Endothelial cell of umbilical vein (primary cell): ENCODE measurements around the gene KCNG2. TPM values are rescaled to one million over a fixed set of nuclear protein-coding genes. Genes with fewer than 3 reads are reported as not detected.

ENCODE experiments used
- BruUV-seq: library from RNA; stranded (reverse); fragments of 400-500 nt; replicated peaks from 2 replicates; lab custom pipeline; 2021; lab: Mats Ljungman, UMichigan
- CTCF ChIA-PET: fragments of 300-600, 350-600 bp; sonication (Branson Sonifier 250); formaldehyde crosslinking; loops from one replicate; lab custom pipeline; 2021; ENCODE audit warnings: antibody characterized with exemption, inconsistent platforms; lab: Charles Lee
- POLR2A ChIA-PET: fragments of 300-600, 350-600 bp; sonication (Branson Sonifier 250); formaldehyde crosslinking; loops from one replicate; lab custom pipeline; 2021; ENCODE audit warnings: antibody characterized with exemption, inconsistent platforms; lab: Charles Lee
- DNase-seq: peaks from one replicate; pipeline ENCODE4 v3.0.0-alpha.2; 2011; ENCODE audit warnings: low read depth, low spot score
- FAIRE-seq: peaks from 2 replicates; lab custom pipeline; 2011; peaks lifted over from hg19 to GRCh38; lab: Jason Lieb, UNC
- H2AFZ ChIP-seq: 2 replicates; pipeline ENCODE4 v1.6.0; 2012; ENCODE audit warnings: low read depth, low read length, control low read depth, inconsistent platforms
- H3K27ac ChIP-seq: 2 replicates; pipeline ENCODE4 v1.5.1; 2011; ENCODE audit warnings: low read depth, mild to moderate bottlenecking, control low read depth, low read length, moderate library complexity; ENCODE audit not compliant: insufficient read depth
- H3K27me3 ChIP-seq, 2 experiments: 2 replicates each; pipeline versions ENCODE4 v1.6.0 to v1.6.1; 2011; ENCODE audit warnings: low read length in 2 of 2, mixed read lengths in 1 of 2; ENCODE audit not compliant: control insufficient read depth in 2 of 2, insufficient read depth in 2 of 2
- H3K36me3 ChIP-seq, 2 experiments: 2 replicates in 1 of 2; 3 replicates in 1 of 2; pipeline ENCODE4 v1.5.1; 2011; ENCODE audit warnings: low read length in 2 of 2, mild to moderate bottlenecking in 1 of 2, moderate library complexity in 1 of 2; ENCODE audit not compliant: control insufficient read depth in 2 of 2, insufficient read depth in 2 of 2; ENCODE audit errors: extremely low read depth in 1 of 2
- H3K4me1 ChIP-seq: 3 replicates; pipeline ENCODE4 v1.5.1; 2011; ENCODE audit warnings: mild to moderate bottlenecking, low read length; ENCODE audit not compliant: control insufficient read depth, insufficient read depth; ENCODE audit errors: extremely low read depth
- H3K4me2 ChIP-seq: 2 replicates; pipeline ENCODE4 v1.6.1; 2011; ENCODE audit warnings: low read length, control low read depth, mixed read lengths; ENCODE audit not compliant: insufficient read depth
- H3K4me3 ChIP-seq, 3 experiments: fragments of 200-600 bp in 1 of 3; sonication (generic), shearing (Covaris generic) in 1 of 3; replicated peaks in 1 of 3; 2 replicates each; pipeline ENCODE4 v1.5.1; 2011 to 2016; ENCODE audit warnings: control low read depth in 3 of 3, low read length in 3 of 3, mild to moderate bottlenecking in 2 of 3, inconsistent platforms in 1 of 3, low read depth in 1 of 3, moderate library complexity in 1 of 3; ENCODE audit not compliant: insufficient read depth in 1 of 3
- H3K79me2 ChIP-seq: 2 replicates; pipeline ENCODE4 v1.6.0; 2012; ENCODE audit warnings: low read length, inconsistent platforms; ENCODE audit not compliant: control insufficient read depth, insufficient read depth
- H3K9ac ChIP-seq: replicated peaks from 2 replicates; pipeline ENCODE3; 2011; ENCODE audit warnings: low read length, control low read depth; ENCODE audit not compliant: insufficient read depth; ENCODE audit errors: extremely low read depth
- H3K9me1 ChIP-seq: replicated peaks from 3 replicates; pipeline ENCODE4 v1.6.0; 2011; ENCODE audit warnings: mild to moderate bottlenecking, low read length; ENCODE audit not compliant: control insufficient read depth, insufficient read depth; ENCODE audit errors: extremely low read depth
- H3K9me3 ChIP-seq: replicated peaks from 2 replicates; pipeline ENCODE4 v1.5.1; 2012; ENCODE audit warnings: low read length, inconsistent platforms; ENCODE audit not compliant: control insufficient read depth, insufficient read depth
- H4K20me1 ChIP-seq: replicated peaks from 2 replicates; pipeline ENCODE3; 2011; ENCODE audit warnings: mild to moderate bottlenecking, low read length; ENCODE audit not compliant: control insufficient read depth, insufficient read depth; ENCODE audit errors: extremely low read depth
- EZH2 ChIP-seq: IDR thresholded peaks from 2 replicates; pipeline ENCODE4 v1.6.1; 2012; ENCODE audit warnings: borderline replicate concordance, low read depth, mild to moderate bottlenecking, moderate library complexity, low read length, inconsistent platforms; ENCODE audit not compliant: severe bottlenecking
- FOS ChIP-seq: IDR thresholded peaks from 2 replicates; pipeline ENCODE4 v1.6.1; 2011; ENCODE audit warnings: mild to moderate bottlenecking, low read length, moderate library complexity, borderline replicate concordance; ENCODE audit not compliant: insufficient read depth
- GATA2 ChIP-seq: IDR thresholded peaks from 2 replicates; pipeline ENCODE4 v1.7.0; 2011; ENCODE audit warnings: low read depth, mild to moderate bottlenecking, moderate library complexity, mixed read lengths, low read length; ENCODE audit not compliant: insufficient read length, insufficient read depth
- JUN ChIP-seq: IDR thresholded peaks from 2 replicates; pipeline ENCODE4 v1.6.1; 2011; ENCODE audit warnings: borderline replicate concordance, low read depth; ENCODE audit not compliant: insufficient read length, insufficient read depth
- MAX ChIP-seq: IDR thresholded peaks from 2 replicates; pipeline ENCODE4 v1.6.1; 2011; ENCODE audit not compliant: insufficient read depth, insufficient read length
- MYC ChIP-seq: IDR thresholded peaks from one replicate; pipeline ENCODE4 v1.6.1; 2011; ENCODE audit warnings: mild to moderate bottlenecking, low read depth, low read length
- POLR2A ChIP-seq: IDR thresholded peaks from 2 replicates; pipeline ENCODE4 v1.6.1; 2012; ENCODE audit warnings: low read depth, mild to moderate bottlenecking, control low read depth, low read length
- POLR2AphosphoS5 ChIP-seq: IDR thresholded peaks from 2 replicates; pipeline ENCODE4 v1.6.1; 2012; ENCODE audit warnings: low read depth, mild to moderate bottlenecking, control low read depth, low read length, moderate library complexity; ENCODE audit not compliant: insufficient read depth
- dilution Hi-C: fragments of 300-500 bp; cut with MboI; formaldehyde crosslinking; loops from one replicate; pipeline ENCODE4 v1.15.0; 2019; ENCODE audit warnings: low sequenced_read_pairs; ENCODE audit not compliant: extremely low pct_ligation_motif_present
- intact Hi-C: fragments of 100-400 bp; cut with micrococcal nuclease; formaldehyde crosslinking; loops from one replicate; pipeline ENCODE4 v1.10.0; 2022
- polyA plus RNA-seq, 4 experiments: library from polyadenylated mRNA; depleted of rRNA in 3 of 4; stranded (reverse) in 3 of 4; unstranded in 1 of 4; fragments of >200 nt; gene quantifications; 2 replicates each; pipeline versions ENCODE4 v1.2.1 to v1.2.3, GENCODE V29; 2011 to 2012; ENCODE audit warnings: missing spikeins in 1 of 4
- total RNA-seq: library from RNA; stranded (reverse); gene quantifications from 2 replicates; pipeline ENCODE4 v1.2.3, GENCODE V29; 2021
- TF ChIP-seq, protein P1 (sequence below), 2 donors: IDR thresholded peaks; 1 replicate in 1 of 2; 2 replicates in 1 of 2; pipeline ENCODE4 v1.5.1; 2011; ENCODE audit warnings: low read length in 2 of 2, mild to moderate bottlenecking in 2 of 2, moderate library complexity in 2 of 2, control low read depth in 1 of 2, inconsistent platforms in 1 of 2, low read depth in 1 of 2; ENCODE audit not compliant: insufficient read depth in 1 of 2; ENCODE audit errors: extremely low read depth in 1 of 2

Gene KCNG2
- total and polyA plus RNA-seq, 2 donors (not counting 3 experiments of a cell fraction or from before 2014, with no cell fraction given), result not detected

GRCh38 chr18:79782566-79783308 is 15.0 kb upstream of the KCNG2 start:
- Histone ChIP-seq H3K36me3 (no peaks in the 10 kb centered on the region), H3K4me2 (no peak overlapping the region), H3K79me2 (no peaks in the 10 kb centered on the region), H2AFZ (no peak overlapping the region), H4K20me1 (no peaks in the 10 kb centered on the region), H3K27ac (no peak overlapping the region), H3K4me3 (no peak overlapping the region), H3K9me1 (no peaks in the 10 kb centered on the region), H3K4me1 (no peaks in the 10 kb centered on the region), H3K27me3 (peaks cover 9% of the 10 kb centered on the region in 2 experiments), H3K9ac (no peak overlapping the region), H3K9me3 (no peaks in the 10 kb centered on the region)
- CTCF ChIA-PET, result no interaction called here
- dilution Hi-C loops, result no loop called here
- POLR2A ChIA-PET, result no interaction called here
- no peak for FAIRE-seq
- intact Hi-C loops, result no loop called here
- no TSS peak for BruUV-seq
- TF ChIP-seq MAX, result no peak
- no peak for TF ChIP-seq GATA2
- TF ChIP-seq FOS, result no peak
- no peak for TF ChIP-seq EZH2
- TF ChIP-seq JUN, result no peak
- TF ChIP-seq, protein P1, sequence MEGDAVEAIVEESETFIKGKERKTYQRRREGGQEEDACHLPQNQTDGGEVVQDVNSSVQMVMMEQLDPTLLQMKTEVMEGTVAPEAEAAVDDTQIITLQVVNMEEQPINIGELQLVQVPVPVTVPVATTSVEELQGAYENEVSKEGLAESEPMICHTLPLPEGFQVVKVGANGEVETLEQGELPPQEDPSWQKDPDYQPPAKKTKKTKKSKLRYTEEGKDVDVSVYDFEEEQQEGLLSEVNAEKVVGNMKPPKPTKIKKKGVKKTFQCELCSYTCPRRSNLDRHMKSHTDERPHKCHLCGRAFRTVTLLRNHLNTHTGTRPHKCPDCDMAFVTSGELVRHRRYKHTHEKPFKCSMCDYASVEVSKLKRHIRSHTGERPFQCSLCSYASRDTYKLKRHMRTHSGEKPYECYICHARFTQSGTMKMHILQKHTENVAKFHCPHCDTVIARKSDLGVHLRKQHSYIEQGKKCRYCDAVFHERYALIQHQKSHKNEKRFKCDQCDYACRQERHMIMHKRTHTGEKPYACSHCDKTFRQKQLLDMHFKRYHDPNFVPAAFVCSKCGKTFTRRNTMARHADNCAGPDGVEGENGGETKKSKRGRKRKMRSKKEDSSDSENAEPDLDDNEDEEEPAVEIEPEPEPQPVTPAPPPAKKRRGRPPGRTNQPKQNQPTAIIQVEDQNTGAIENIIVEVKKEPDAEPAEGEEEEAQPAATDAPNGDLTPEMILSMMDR (IDR thresholded peaks at IDR 0.05; ENCODE audit: extremely low read depth in 1 of 2, insufficient read depth in 1 of 2, low read depth in 1 of 2, low read length in 2 of 2), result no peak
- no peak for TF ChIP-seq POLR2AphosphoS5
- no peak for TF ChIP-seq MYC
- no peak for TF ChIP-seq POLR2A
- DNase-seq, result no peak
